Prostate gland (tissue), 2 donors: ENCODE data around the gene ING5.

Source experiments
- CTCF ChIP-seq, 4 experiments: fragments of 200-600 bp in 2 of 4; fragments of 450-650 bp in 2 of 4; sonication (generic) in 2 of 4; IDR thresholded peaks; 1 replicate in 3 of 4; 2 replicates in 1 of 4; pipeline ENCODE4 v1.5.1; 2016 to 2019; ENCODE audit warnings: antibody characterized with exemption in 4 of 4, mild to moderate bottlenecking in 2 of 4, moderate library complexity in 2 of 4
- POLR2A ChIP-seq: fragments of 450-650 bp; IDR thresholded peaks from one replicate; pipeline ENCODE4 v1.6.1; 2016; ENCODE audit warnings: antibody characterized with exemption, mild to moderate bottlenecking
- POLR2AphosphoS5 ChIP-seq: sonication (generic); formaldehyde crosslinking; IDR thresholded peaks from one replicate; pipeline ENCODE4 v1.6.1; 2017; ENCODE audit warnings: antibody characterized with exemption

- no peak for TF ChIP-seq CTCF (IDR thresholded peaks at IDR 0.05)
- no peak for TF ChIP-seq POLR2A
- TF ChIP-seq POLR2AphosphoS5 = no peak
These were observed 27.8 kb upstream of the ING5 start for GRCh38 chr2:241673797-241674725.
